COLO668 (cell line): ENCODE results near the gene HIF1A.
"Not testable (repeated sequence)": the region's sequence is repeated elsewhere in the genome, so short reads cannot be mapped to it uniquely, and the experiment has no call there.

Source experiments
- DNase-seq: peaks from one replicate; lab custom pipeline; 2025; ENCODE audit not compliant: unreplicated experiment; lab: John Stamatoyannopoulos, UW

The HIF1A gene

GRCh38 chr14:61694830-61695694 is at the start of gene HIF1A:
Gene HIF1A (plus strand): TSS chr14:61695513. CDS start chr14:61695805, 292 bp downstream.
- DNase-seq, result peak; percentile 100

- no peak for DNase-seq
Measured at GRCh38 chr14:61646366-61647116, 48.8 kb upstream of the HIF1A start.

GRCh38 chr14:61647704-61648103 is 47.6 kb upstream of the HIF1A start:
- DNase-seq, result no peak

- DNase-seq, result no peak
Measured at GRCh38 chr14:61648377-61648776, 46.9 kb upstream of the HIF1A start.

GRCh38 chr14:61649283-61649682 is 46.0 kb upstream of the HIF1A start:
- no peak for DNase-seq

- no peak for DNase-seq
Measured at GRCh38 chr14:61651355-61651754, 44.0 kb upstream of the HIF1A start.

GRCh38 chr14:61652526-61653262 is 42.6 kb upstream of the HIF1A start:
- DNase-seq, result no peak

- no peak for DNase-seq
Measured at GRCh38 chr14:61653507-61653906, 41.8 kb upstream of the HIF1A start.

- no peak for DNase-seq
Measured at GRCh38 chr14:61654026-61654425, 41.3 kb upstream of the HIF1A start.

- DNase-seq, result no peak
Measured at GRCh38 chr14:61655777-61656176, 39.5 kb upstream of the HIF1A start.

GRCh38 chr14:61656341-61656740 is 39.0 kb upstream of the HIF1A start:
- no peak for DNase-seq

GRCh38 chr14:61658111-61658510 is 37.2 kb upstream of the HIF1A start:
- not testable (repeated sequence) for DNase-seq

GRCh38 chr14:61659582-61659981 is 35.7 kb upstream of the HIF1A start:
- DNase-seq, result no peak

- DNase-seq, result no peak
Measured at GRCh38 chr14:61661471-61662400, 33.6 kb upstream of the HIF1A start.

- peak; percentile 20 for DNase-seq
Measured at GRCh38 chr14:61662437-61663311, 32.6 kb upstream of the HIF1A start.

- DNase-seq, result no peak
Measured at GRCh38 chr14:61663312-61663979, 31.9 kb upstream of the HIF1A start.

GRCh38 chr14:61668282-61668681 is 27.0 kb upstream of the HIF1A start:
- no peak for DNase-seq

GRCh38 chr14:61670576-61670975 is 24.7 kb upstream of the HIF1A start:
- DNase-seq, result no peak

- no peak for DNase-seq
Measured at GRCh38 chr14:61671082-61671481, 24.2 kb upstream of the HIF1A start.
